ENCODE results near the gene ITFG1.
A peak's percentile ranks its signal among the peaks of the same experiment; 100 is the strongest.

The ITFG1 gene

DNA sequence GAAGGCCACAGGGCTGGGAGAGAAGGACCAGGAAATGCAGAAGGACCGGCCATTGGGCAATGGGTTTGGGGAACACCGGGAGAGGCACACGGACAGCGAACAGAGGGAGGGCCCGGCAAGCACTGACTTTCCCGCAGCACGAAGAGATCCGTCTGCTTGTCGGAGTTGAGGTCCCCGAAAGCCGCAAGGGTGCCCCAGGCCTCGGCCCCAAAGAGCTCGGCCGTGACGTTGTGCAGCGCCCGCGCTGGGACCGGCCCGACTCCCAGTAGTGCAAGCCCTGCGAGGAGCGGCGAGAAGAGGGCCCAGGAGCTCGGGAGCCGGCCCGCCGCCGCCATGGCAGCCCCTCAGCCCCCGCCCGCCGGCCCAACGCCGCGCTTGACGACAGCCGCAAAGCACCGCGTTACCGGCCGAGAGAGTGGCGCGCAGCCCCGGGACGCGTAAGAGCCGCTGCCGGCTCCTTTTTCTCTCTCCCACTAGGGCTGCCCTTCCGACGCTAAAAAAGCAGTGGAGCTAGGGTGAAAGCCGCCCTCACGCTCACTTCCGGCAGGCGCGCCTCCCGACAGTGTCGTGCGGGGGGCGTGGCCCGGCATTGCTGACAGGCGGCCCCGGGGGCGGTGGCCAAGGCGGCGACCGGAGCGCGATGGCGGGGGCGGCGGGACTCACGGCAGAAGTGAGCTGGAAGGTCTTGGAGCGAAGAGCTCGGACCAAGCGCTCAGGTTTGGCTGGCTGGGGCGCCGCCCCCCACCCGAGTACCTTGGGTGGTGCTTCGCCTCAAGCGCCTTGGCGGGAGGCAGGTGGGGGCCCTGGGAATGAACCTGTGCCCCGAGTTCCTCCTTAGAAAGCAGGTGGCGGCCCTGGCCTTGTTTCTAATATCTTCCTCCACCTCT is at the start of gene ITFG1, which contains the start of gene PHKB:
ITFG1 (minus strand) TSS at position 353 of the 887 bp plus-strand sequence; CDS start at position 335, 18 bp downstream.
PHKB (plus strand) TSS at position 621 of the 887 bp plus-strand sequence; CDS start at position 641, 20 bp downstream.
- DNase-seq (ENCODE audit: extremely low read depth in 1 of 2, low read depth in 1 of 2), result peak; percentile 90 to 95

DNA sequence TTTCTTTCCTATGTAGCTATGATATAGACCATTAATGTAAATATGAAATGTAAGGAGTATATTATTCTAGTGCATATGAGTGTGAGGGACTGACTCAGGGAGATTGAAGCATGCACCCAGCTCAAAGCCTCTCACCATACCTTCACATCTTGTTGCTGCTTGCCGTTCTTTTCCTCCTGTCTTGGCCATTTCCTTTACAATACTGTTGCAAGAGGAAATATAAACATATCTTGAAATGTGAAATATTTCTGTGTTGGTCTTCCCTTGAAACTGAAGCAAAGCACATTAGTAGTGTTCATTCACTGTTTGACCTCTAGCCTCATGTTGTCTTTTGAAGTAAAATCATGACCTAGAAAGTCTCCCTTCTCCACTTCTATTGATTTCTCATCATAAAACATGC is 46.8 kb upstream of the ITFG1 start:
- no peak for DNase-seq (ENCODE audit: extremely low read depth in 1 of 2, low read depth in 1 of 2)

DNA sequence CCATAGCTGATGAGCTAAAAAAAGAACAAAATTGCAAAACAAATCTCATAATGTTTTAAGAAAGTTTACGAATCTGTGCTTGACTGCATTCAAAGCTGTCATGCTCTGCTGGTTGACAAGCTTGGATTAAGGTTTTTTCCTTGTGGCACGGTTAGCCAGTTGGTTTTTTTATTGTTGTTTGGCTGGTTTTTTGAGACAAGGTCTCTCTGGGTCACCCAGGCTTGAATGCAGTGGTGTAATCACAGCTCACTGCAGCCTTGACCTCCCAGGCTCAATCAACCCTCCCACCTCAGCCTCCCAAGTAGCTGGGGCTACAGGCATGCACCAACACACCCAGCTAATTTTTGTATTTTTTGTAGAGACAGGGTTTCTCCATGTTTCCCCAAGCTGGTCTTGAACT is 45.9 kb upstream of the ITFG1 start:
- DNase-seq (ENCODE audit: extremely low read depth in 1 of 2, low read depth in 1 of 2), result no peak

DNA sequence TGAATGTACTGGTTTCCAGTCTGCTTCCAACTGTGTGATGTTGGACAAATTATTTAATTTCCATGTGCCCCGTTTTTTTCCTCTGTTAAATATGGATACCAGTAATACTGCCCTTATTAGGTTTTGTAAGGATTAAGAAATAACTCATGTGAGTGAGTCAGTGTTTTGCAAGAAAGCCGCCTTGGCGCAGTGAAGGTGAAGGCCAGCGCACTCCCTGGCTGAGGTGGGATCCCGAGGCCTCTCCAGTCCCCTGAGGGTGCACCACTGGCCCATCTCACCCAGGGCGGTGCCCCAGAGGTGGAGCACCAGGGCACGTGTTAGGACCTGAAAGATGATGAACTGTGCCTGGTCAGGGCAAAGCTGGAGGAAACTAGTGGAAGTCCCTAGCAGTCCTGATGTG is 43.7 kb upstream of the ITFG1 start:
- DNase-seq (ENCODE audit: extremely low read depth in 1 of 2, low read depth in 1 of 2), result no peak

DNA sequence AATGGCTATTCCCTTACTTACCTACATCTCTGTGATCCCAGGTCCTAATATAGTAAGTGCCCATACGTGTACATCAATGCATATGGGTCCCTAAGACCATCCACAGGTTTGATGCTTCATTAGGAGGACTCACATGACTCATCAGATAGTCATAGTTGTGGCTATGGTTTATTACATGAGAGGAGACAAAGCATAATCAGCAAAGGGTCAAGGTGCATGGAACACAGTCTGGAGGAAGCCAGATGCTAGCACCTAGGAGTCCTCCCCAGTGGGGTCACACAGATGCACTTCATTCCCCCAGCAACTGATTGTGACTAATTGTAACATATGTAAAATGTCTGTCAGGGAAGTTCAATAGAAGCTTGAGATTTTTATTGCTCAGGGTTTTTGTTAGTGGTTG is 43.1 kb upstream of the ITFG1 start:
- DNase-seq (ENCODE audit: extremely low read depth in 1 of 2, low read depth in 1 of 2), result no peak

DNA sequence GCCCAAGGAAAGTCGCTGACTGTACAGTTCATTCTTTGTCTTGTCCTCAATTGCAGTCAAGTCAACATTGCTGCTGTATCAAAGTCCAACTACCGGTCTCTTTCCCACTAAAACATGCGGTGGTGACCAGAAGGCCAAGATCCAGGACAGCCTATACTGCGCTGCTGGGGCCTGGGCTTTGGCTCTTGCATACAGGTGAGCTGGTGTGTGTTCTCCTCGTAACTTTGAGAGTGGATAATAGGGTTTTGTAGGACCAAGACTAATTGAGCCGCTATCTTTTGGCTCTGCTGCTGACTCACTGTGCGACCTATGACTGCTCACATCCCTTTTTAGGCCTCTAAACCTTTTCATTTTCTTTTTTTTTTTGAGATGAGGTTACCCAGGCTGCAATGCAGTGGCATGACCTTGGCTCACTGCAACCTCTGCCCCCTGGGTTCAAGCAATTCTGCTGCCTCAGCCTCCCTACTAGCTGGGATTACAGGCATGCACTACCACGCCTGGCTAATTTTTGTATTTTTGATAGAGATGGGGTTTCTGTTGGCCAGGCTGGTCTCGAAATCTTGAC is 38.9 kb upstream of the ITFG1 start:
- no peak for DNase-seq (ENCODE audit: extremely low read depth in 1 of 2, low read depth in 1 of 2)

DNA sequence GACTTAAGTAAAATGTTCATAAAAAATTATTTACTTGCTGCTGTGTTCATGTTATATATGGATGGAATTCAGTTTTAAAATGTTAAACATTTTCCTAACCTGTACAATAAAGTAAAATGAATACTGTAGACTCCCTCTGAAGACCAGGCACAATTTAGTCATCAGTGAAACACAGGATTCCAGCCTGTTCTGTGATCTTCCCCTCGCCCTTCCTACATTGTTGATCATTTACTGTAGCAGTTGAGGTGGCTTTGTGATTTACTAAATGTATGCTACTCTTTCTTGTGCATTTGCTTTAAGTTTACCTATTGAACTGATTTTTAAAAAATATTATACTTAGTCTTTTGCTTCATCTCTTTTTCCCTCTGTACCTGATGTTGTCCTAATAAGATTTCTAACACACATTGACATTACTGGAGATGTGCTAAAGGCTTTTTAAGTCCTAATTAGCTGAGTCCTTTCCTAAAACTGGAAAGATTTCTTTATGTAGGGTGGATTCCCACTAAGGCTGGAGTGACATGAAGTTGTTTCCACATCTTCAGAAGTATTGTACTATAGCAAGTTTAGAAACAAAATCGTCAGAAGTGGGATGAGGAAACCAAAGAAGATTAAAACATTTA is 38.3 kb upstream of the ITFG1 start:
- no peak for DNase-seq (ENCODE audit: extremely low read depth in 1 of 2, low read depth in 1 of 2)

DNA sequence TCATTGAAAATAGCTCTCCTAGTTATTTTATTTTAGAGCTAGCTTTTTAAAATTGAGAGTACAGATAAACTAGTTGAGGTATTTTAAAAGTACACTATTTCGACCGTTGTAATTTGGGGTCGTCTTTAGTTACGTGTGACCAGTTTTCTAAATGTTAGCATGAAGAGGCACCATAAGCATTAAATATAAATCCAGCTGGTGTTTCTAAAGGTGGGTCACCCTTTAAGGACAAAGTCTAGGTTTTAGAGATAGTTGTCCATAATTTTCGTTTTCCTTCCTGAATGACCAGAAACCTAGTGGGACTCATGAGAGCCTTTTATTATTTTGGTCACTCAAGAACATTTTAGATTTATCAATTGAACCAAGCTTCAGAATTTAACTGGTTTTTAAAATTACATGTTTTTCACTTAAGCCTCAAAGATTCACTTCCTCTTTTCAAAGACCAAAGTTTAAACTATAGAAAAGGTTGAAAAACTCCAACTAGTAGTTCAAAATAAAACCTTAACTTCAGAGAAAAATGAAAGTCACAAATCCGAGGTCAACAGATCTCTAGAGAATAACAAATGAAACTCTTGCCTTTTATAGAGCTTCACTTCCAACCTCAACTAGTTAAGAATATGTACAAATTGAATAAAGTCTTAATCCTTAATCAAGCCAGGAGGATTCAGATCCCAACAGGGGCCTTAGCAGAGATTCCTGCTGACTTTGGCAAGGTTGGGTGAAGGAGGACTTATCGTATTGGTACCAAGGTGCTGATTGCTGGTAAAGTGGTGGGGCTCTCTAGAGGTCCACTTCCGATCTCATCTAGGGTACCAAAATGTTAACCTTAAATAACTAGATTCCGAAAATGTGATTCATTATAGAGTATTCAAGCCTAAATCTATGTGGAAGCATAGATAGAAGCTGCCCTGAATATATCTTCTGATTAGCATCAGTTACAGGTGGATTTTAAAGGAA is 32.8 kb upstream of the ITFG1 start:
- DNase-seq (ENCODE audit: extremely low read depth in 1 of 2, low read depth in 1 of 2), result no peak

DNA sequence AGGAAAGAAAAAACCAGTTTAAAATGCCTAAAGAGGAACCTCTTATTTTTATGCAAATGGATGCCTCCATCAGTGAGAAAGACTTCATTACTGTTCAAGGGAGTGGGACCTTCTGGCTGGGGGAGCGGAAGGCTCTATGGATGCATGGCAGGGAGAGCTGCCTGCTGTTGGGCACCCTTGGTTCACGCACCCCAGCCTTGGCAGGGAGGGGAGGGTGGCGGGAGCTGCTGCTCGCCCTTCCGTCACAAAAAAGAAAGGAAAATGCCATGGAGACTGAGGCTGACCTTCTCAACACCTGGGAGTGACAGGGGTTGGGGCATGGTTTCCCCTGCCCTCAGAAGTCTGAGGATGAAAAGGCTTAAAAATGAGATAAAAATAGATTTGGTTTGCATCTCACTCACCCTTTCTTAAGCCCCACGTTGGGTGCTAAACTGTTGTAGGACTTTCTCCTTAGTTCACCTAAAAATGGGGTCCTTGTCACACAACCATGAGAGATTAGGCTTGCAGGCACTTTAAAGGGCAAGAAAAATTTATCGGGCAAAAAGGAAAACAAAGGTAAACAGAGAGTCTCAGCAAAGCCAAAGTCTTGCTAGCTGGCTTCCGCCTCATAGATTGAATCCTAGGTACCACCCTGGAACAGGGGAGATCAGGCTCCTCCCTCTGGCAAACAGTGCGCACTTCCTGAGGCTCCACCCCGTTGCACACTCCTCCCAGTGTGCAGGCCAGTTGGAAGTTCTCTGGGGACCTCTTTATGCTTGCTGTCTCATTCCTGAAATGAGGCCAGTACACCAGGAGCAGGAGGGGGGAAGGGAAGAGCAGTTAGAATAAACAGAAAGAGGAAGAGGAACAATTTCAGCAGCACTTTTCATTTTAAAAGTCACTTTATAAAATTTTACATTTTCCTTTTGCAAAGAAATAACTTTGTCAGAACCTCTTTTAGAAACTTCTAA is 31.8 kb upstream of the ITFG1 start:
- no peak for DNase-seq (ENCODE audit: extremely low read depth in 1 of 2, low read depth in 1 of 2)

DNA sequence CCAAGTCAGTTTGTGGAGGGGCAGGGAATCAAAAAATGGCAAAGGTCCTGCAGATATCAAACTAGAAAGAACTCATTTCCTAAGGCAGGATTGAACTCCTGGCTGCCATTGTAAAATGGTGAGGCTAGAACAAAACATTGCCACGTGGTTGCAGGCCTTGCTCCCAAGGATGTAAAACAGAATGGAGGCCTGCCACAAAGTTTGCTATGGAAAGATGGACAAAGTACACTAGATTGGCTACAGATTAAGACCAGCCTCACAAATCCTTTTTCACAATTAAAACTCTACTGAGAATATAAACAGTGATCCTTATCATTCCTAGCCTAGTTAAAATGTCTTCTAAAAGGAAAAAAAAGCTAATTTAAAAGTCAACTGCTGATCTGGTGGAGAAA is 31.2 kb upstream of the ITFG1 start:
- DNase-seq (ENCODE audit: extremely low read depth in 1 of 2, low read depth in 1 of 2), result no peak

DNA sequence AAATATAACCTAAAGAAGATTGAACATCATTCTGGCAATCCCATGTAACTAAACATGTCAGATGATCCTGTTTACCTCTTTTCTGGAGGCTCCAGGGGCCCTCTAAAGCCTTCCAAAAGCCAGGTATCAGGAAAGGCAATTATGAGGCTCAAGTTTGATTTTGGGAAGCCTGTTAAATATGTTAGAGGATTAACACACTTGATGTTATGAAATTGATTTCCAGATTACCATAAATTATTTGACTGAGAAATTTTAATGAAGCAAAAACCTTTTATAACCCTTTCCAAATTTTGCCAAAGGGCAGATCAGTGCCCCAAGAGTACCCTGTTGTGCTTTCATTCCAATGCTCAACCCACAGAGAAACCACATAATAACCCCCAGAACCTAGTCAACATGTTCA is 29.6 kb upstream of the ITFG1 start:
- no peak for DNase-seq (ENCODE audit: extremely low read depth in 1 of 2, low read depth in 1 of 2)

DNA sequence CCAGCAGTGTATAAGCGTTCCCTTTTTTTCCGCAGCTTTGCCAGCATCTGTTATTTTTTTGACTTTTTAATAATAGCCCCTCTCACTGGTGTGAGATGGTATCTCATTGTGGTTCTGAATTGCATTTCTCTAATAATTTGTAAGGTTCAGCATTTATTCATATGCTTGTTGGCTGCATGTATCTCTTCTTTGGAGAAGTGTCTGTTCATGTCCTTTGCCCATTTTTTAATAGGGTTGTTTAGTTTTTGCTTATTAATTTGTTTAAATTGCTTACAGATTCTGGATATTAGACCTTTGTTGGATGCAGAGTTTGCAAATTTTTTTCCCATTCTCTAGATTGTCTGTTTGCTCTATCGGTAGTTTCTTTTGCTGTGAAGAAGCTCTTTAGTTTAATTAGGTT is 27.2 kb upstream of the ITFG1 start:
- no peak for DNase-seq (ENCODE audit: extremely low read depth in 1 of 2, low read depth in 1 of 2)

DNA sequence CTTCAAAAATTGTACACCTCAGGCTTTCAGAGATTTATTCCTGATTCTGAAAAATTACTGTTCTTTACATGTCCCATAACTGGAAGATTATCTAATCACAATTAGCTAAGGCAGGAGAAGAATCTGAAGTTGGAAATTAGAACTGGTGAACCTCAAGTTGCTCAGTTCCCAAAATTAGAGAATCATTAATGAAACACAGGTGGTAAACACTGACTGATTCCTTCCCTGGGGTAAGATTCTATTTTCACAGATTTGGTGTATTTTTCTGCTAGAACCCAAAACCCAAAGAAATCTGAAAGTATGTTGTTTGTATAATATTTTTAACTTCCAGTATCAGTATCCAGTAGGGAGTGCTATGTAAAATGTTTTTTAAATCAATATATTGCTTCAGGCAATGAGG is 26.0 kb upstream of the ITFG1 start:
- DNase-seq (ENCODE audit: extremely low read depth in 1 of 2, low read depth in 1 of 2), result no peak

DNA sequence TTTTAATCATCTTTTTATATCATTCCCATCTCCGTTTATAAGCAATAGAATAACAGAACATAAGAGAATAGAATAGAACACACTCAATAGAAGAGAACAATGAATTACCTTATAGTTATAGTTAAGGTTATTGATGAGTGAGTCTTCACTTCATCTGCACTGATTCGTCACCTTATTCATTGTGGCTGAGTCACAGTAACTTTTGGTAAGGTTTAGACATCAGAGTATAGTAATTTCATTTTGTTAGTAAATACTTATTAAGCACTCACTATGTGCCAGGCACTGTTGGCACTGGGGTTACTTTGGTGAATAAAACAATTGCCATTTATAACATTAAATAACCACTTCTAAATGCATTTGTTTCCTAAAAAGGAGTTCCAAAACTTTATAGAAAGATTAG is 22.8 kb upstream of the ITFG1 start:
- DNase-seq (ENCODE audit: extremely low read depth in 1 of 2, low read depth in 1 of 2), result no peak

DNA sequence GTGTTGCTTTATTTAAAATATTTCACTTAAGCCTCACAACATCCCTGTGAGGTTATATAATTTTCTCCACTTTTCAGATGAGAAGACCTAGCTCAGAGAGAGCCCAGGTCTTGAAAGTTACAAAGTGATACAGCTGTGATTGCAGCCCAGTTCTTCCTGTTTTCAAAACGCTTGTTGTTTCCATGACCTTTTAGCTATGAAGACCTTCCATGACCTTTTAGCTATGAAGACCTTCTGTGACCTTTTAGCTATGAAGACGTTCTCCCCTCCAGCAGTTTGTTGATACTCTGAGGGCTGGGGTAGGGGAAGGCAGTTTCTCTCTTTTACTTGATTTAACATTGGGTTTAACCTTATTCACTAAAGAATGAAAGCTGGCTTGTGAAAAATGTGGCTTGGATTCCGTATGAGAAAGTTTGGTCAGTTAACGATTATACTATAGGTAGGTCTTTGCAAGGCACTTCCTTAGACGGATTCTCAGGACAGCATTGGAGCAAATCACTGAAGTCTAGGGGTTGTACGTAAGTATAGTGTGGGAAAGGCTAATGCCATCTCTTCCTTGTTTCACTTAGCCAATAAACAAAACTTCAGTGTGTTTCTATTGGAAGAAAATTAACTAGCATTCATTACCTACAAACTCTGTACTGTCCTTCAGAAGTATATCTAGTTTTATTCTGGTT is 21.0 kb upstream of the ITFG1 start:
- DNase-seq (ENCODE audit: extremely low read depth in 1 of 2, low read depth in 1 of 2), result no peak

DNA sequence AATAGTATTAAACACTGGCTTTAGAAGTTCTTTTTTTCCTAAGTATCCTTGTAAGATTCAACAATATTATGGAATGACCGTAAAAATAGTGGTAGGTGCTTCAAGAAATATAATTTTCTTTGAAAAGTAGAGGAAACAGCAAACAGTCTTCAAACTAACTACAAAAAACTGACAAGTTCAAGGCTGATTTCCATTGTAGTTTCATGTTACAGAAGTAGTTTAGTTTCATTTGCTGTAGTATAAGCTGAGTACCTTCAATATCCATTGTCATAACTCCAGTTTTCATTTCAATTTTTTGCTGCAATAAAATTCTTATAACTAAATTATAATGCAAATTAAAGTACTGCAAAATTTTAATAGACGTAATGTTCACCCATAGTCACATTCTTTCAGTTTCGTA is 19.5 kb upstream of the ITFG1 start:
- no peak for DNase-seq (ENCODE audit: extremely low read depth in 1 of 2, low read depth in 1 of 2)

DNA sequence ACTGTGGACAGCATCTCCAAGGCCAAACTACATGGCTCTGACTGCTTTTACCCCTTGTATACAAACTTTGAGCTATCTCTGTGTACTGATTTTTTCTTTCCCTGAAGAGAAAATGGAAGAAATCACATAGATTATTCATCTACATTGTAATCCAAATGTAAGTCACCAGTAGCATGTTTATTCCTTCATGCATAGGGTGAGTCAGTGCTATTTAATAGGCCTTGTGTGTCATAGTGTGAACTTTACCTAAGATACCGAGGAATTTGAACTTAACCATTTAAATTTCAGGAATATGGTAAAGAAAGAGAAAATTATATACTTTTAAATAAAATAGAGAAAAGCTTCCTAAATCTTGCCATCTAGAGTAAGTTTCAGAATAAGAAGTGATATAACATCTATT is 16.8 kb upstream of the ITFG1 start:
- no peak for DNase-seq (ENCODE audit: extremely low read depth in 1 of 2, low read depth in 1 of 2)

DNA sequence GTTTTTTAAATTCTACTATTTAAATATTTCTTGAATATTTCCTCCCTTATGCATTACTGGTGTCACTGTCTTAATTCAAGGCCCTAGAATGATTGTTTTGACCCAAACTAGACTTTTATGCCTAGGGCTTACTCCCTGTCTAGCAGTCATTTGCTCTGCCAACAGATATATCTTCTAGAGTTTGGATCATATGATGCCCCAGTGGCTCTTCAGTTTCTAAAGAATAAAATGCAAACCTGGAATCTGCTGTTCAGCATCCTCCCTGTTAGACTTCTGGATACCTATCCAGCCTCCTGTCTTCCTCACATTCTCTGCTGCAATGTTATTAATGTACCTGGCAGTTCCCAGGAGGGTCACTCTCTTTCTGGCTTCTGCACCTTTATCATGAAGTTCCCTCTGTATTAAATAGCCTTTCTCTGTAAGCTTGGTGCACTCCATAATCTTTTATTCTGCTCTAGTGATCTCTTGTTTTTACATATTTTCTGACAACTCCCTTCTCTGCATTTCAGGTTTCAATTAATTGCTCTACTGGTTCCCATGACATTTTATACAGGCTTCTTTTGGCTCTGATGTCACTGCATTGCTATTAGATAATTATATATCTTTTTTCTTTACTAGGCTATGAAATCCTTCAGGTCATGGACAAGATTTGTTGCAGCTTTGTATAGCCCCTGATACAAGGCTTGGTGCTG is 15.9 kb upstream of the ITFG1 start:
- no peak for DNase-seq (ENCODE audit: extremely low read depth in 1 of 2, low read depth in 1 of 2)

DNA sequence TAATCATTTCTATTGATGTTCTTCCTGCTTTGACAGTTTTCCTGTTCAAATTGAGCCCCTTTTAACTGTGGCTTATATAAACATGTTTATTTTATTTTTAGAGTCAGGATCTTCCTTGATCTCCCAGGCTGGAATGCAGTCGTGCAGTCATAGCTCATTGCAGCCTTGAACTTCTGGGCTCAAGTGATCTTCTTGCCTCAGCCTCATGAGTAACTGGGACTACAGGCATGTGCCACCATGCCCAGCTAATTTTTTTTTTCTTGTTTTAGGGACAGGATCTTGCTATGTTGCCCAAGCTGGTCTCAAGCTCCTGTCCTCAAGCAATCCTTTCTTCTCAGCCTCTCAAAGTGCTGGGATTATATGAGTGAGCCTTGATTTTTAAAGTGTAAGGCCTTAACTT is 14.9 kb upstream of the ITFG1 start:
- DNase-seq (ENCODE audit: extremely low read depth in 1 of 2, low read depth in 1 of 2), result no peak

Data from stimulated activated CD8-positive, alpha-beta memory T cell treated with anti-CD3 and anti-CD28 coated beads, Interleukin-7, amount 100 ng/mL, for 48 hours (primary cell).